ENCODE results near the gene TMEM259. TPM values are rescaled to one million over a fixed set of nuclear protein-coding genes. Genes with fewer than 3 reads are reported as not detected.

TMEM259 gene
- total and polyA plus RNA-seq, 2 experiments from 2014 or later: 82.8 to 196 TPM

- Mint-ChIP-seq H3K4me3 (peak overlapping the region; percentile 43; the same call in 1 of the 3 replicates), H3K27ac (peak overlapping the region; percentile 52; the same call in 1 of the 2 replicates), H3K4me1 (peaks cover 26% of the 10 kb centered on the region), H3K9me3 (no peaks in the 10 kb centered on the region), H3K27me3 (ENCODE audit: insufficient read depth, low read depth, poor library complexity) (peaks cover 6% of the 10 kb centered on the region), H3K36me3 (ENCODE audit: low read depth) (peaks cover 3% of the 10 kb centered on the region; the same call in 2 of the 3 replicates)
- Histone ChIP-seq H4K20me1 (replicated peaks; ENCODE audit: insufficient read depth) (peaks cover 24% of the 10 kb centered on the region), H3K9me2 (ENCODE audit: insufficient read depth) (no peaks in the 10 kb centered on the region), H3K4me1 (ENCODE audit: insufficient read depth) (peaks cover 8% of the 10 kb centered on the region; the same call in 1 of the 2 replicates), H3K79me2 (replicated peaks; ENCODE audit: insufficient read depth) (peaks cover 72% of the 10 kb centered on the region), H3K36me3 (ENCODE audit: insufficient read depth) (no peaks in the 10 kb centered on the region), H3K4me2 (peak overlapping the region; percentile 64; the same call in 1 of the 2 replicates), H3K27me3 (ENCODE audit: insufficient read depth) (no peaks in the 10 kb centered on the region), H3F3A (replicated peaks; ENCODE audit: low read depth) (0 out of 2 replicates have a peak, but pooled peaks cover 7% of the 10 kb centered on the region), H2AFZ (no peak overlapping the region), H3K27ac (ENCODE audit: low read depth) (peak overlapping the region; percentile 66; the same call in 1 of the 2 replicates), H3K4me3 (0 out of 2 replicates have a peak overlapping the region, but pooled peaks have one; percentile 28)
- ATAC-seq: peak; percentile 33
- peak; percentile 65 for DNase-seq (ENCODE audit: low spot score)
- no peak for TF ChIP-seq EZH2phosphoT487 (IDR thresholded peaks at IDR 0.05; ENCODE audit: unreplicated experiment)
- TF ChIP-seq JUNB (IDR thresholded peaks at IDR 0.05; ENCODE audit: unreplicated experiment): no peak
Observed at GRCh38 chr19:1015782-1016646, 4.9 kb downstream of the TMEM259 start.

GRCh38 chr19:1015061-1015781 lies 5.7 kb downstream of the TMEM259 start:
- 0 out of 2 replicates have a peak overlapping the region, but pooled peaks have one; percentile 28 for H3K4me3 ChIP-seq
- H3K4me1 ChIP-seq (ENCODE audit: insufficient read depth): peaks cover 8% of the 10 kb centered on the region; the same call in 1 of the 2 replicates
- ATAC-seq (no peak), DNase-seq (ENCODE audit: low spot score) (no peak)
- H4K20me1 ChIP-seq (replicated peaks; ENCODE audit: insufficient read depth): peaks cover 24% of the 10 kb centered on the region
- peak overlapping the region; percentile 64; the same call in 1 of the 2 replicates for H3K4me2 ChIP-seq
- no peaks in the 10 kb centered on the region for H3K9me2 ChIP-seq (ENCODE audit: insufficient read depth)
- Mint-ChIP-seq H3K27me3 (ENCODE audit: insufficient read depth, low read depth, poor library complexity) (peaks cover 6% of the 10 kb centered on the region), H3K36me3 (ENCODE audit: low read depth) (peaks cover 3% of the 10 kb centered on the region; the same call in 2 of the 3 replicates), H3K27ac (peak overlapping the region; percentile 52; the same call in 1 of the 2 replicates), H3K9me3 (no peaks in the 10 kb centered on the region), H3K4me3 (peak overlapping the region; percentile 43; the same call in 1 of the 3 replicates), H3K4me1 (peaks cover 26% of the 10 kb centered on the region)
- no peaks in the 10 kb centered on the region for H3K27me3 ChIP-seq (ENCODE audit: insufficient read depth)
- H3F3A ChIP-seq (replicated peaks; ENCODE audit: low read depth): 0 out of 2 replicates have a peak, but pooled peaks cover 7% of the 10 kb centered on the region
- H3K36me3 ChIP-seq (ENCODE audit: insufficient read depth): no peaks in the 10 kb centered on the region
- no peak overlapping the region for H2AFZ ChIP-seq
- peak overlapping the region; percentile 66; the same call in 1 of the 2 replicates for H3K27ac ChIP-seq (ENCODE audit: low read depth)
- H3K79me2 ChIP-seq (replicated peaks; ENCODE audit: insufficient read depth): peaks cover 66% of the 10 kb centered on the region
- TF ChIP-seq JUNB (IDR thresholded peaks at IDR 0.05; ENCODE audit: unreplicated experiment): no peak
- no peak for TF ChIP-seq CREB1 (CRISPR knock-in tag; IDR thresholded peaks at IDR 0.05; ENCODE audit: low read depth)
- TF ChIP-seq REST (IDR thresholded peaks at IDR 0.05; ENCODE audit: unreplicated experiment): no peak
- TF ChIP-seq ZNF331 (CRISPR knock-in tag; IDR thresholded peaks at IDR 0.05; ENCODE audit: low read depth): no peak
- no peak for TF ChIP-seq NANOG (IDR thresholded peaks at IDR 0.05; ENCODE audit: borderline replicate concordance)
- no peak for TF ChIP-seq EZH2 (IDR thresholded peaks at IDR 0.05; ENCODE audit: low read depth, unreplicated experiment)
- no peak for TF ChIP-seq ETS1 (IDR thresholded peaks at IDR 0.05)
- TF ChIP-seq CTCF (conservative IDR thresholded peaks at IDR 0.05; ENCODE audit: low read depth in 2 of 2): no peak
- TF ChIP-seq ZNF114 (CRISPR knock-in tag; IDR thresholded peaks at IDR 0.05): no peak
- no peak for TF ChIP-seq STAT1 (IDR thresholded peaks at IDR 0.05; ENCODE audit: unreplicated experiment)
- no peak for TF ChIP-seq EZH2phosphoT487 (IDR thresholded peaks at IDR 0.05; ENCODE audit: unreplicated experiment)

All from GM23338 (cell line).